CD14-positive monocyte (primary cell): ENCODE measurements around the gene SAP30BP. TPM values are rescaled to one million over a fixed set of nuclear protein-coding genes. Genes with fewer than 3 reads are reported as not detected.

ENCODE experiments used
- DNase-seq, 3 donors: peaks; one replicate each; pipeline ENCODE4 v3.0.0-alpha.2; 2011 to 2022
- H2AFZ ChIP-seq: 2 replicates; pipeline ENCODE4 v1.6.0; 2012; ENCODE audit warnings: mild to moderate bottlenecking, low read depth, low read length, inconsistent platforms; ENCODE audit not compliant: insufficient read depth, poor library complexity, severe bottlenecking
- H3K27ac ChIP-seq, 2 donors: 1 replicate in 1 of 2; 2 replicates in 1 of 2; pipeline ENCODE4 v1.5.1; 2012 to 2013; ENCODE audit warnings: low read length in 2 of 2, control low read depth in 1 of 2, inconsistent platforms in 1 of 2, low read depth in 1 of 2, mild to moderate bottlenecking in 1 of 2
- H3K27me3 ChIP-seq, 2 donors: one replicate each; pipeline versions ENCODE4 v1.6.0 to v1.6.1; 2011 to 2013; ENCODE audit warnings: low read length in 2 of 2; ENCODE audit not compliant: control insufficient read depth in 2 of 2, insufficient read depth in 2 of 2
- H3K36me3 ChIP-seq, 2 donors: replicated peaks in 1 of 2; 1 replicate in 1 of 2; 2 replicates in 1 of 2; pipeline versions ENCODE4 v1.5.1 to v1.6.1; 2012 to 2013; ENCODE audit warnings: low read length in 2 of 2, control low read depth in 1 of 2, inconsistent platforms in 1 of 2, mild to moderate bottlenecking in 1 of 2; ENCODE audit not compliant: insufficient read depth in 2 of 2, control insufficient read depth in 1 of 2
- H3K4me1 ChIP-seq, 2 donors: 1 replicate in 1 of 2; 2 replicates in 1 of 2; pipeline versions ENCODE4 v1.5.1 to v1.6.1; 2012 to 2013; ENCODE audit warnings: low read length in 2 of 2, control low read depth in 1 of 2, inconsistent platforms in 1 of 2, mild to moderate bottlenecking in 1 of 2, moderate library complexity in 1 of 2; ENCODE audit not compliant: insufficient read depth in 2 of 2, control insufficient read depth in 1 of 2
- H3K4me2 ChIP-seq: replicated peaks from 2 replicates; pipeline ENCODE3; 2012; ENCODE audit warnings: low read length, moderate library complexity, mild to moderate bottlenecking; ENCODE audit not compliant: poor library complexity, severe bottlenecking; ENCODE audit errors: extremely low read depth
- H3K4me3 ChIP-seq, 3 experiments: fragments of 200-600 bp in 1 of 3; sonication (generic) in 1 of 3; replicated peaks in 1 of 3; 1 replicate in 2 of 3; 2 replicates in 1 of 3; pipeline ENCODE4 v1.5.1; 2011 to 2013; ENCODE audit warnings: low read length in 3 of 3, mild to moderate bottlenecking in 3 of 3, control low read depth in 2 of 3, low read depth in 2 of 3, inconsistent platforms in 1 of 3, moderate library complexity in 1 of 3
- H3K79me2 ChIP-seq: 2 replicates; pipeline ENCODE4 v1.6.0; 2012; ENCODE audit warnings: mild to moderate bottlenecking, control low read depth, inconsistent platforms, low read length, moderate library complexity; ENCODE audit not compliant: insufficient read depth
- H3K9ac ChIP-seq: 2 replicates; pipeline ENCODE4 v1.6.0; 2017; ENCODE audit warnings: low read length, mild to moderate bottlenecking; ENCODE audit not compliant: insufficient read depth, poor library complexity, severe bottlenecking
- H3K9me3 ChIP-seq, 2 donors: replicated peaks in 1 of 2; 1 replicate in 1 of 2; 2 replicates in 1 of 2; pipeline versions ENCODE4 v1.5.1 to v1.6.1; 2012 to 2013; ENCODE audit warnings: low read length in 2 of 2, control low read depth in 1 of 2; ENCODE audit not compliant: control insufficient read depth in 1 of 2, insufficient read depth in 1 of 2
- H4K20me1 ChIP-seq: 2 replicates; pipeline ENCODE4 v1.6.0; 2012; ENCODE audit warnings: mild to moderate bottlenecking, low read length, control low read depth, moderate library complexity; ENCODE audit not compliant: insufficient read depth
- H3K27ac Mint-ChIP-seq, 7 donors: one replicate each; pipeline ENCODE4 v1.8.0; 2020; ENCODE audit warnings: mild to moderate bottlenecking in 7 of 7, mixed read lengths in 7 of 7, moderate library complexity in 6 of 7, inconsistent platforms in 2 of 7
- H3K27me3 Mint-ChIP-seq, 3 donors: one replicate each; pipeline ENCODE4 v1.8.0; 2021 to 2022; ENCODE audit warnings: low read depth in 3 of 3, mild to moderate bottlenecking in 3 of 3, mixed read lengths in 3 of 3, moderate library complexity in 3 of 3, inconsistent platforms in 1 of 3
- H3K36me3 Mint-ChIP-seq, 2 donors: one replicate each; pipeline ENCODE4 v1.8.0; 2020; ENCODE audit warnings: mixed read lengths in 2 of 2, inconsistent platforms in 1 of 2, mild to moderate bottlenecking in 1 of 2
- H3K4me1 Mint-ChIP-seq: one replicate; pipeline ENCODE4 v1.8.0; 2020; ENCODE audit warnings: mild to moderate bottlenecking, mixed read lengths
- H3K4me3 Mint-ChIP-seq, 2 donors: one replicate each; pipeline ENCODE4 v1.8.0; 2020; ENCODE audit warnings: mild to moderate bottlenecking in 2 of 2, mixed read lengths in 2 of 2, moderate library complexity in 1 of 2
- H3K9me3 Mint-ChIP-seq, 7 donors: one replicate each; pipeline ENCODE4 v1.8.0; 2020 to 2022; ENCODE audit warnings: mixed read lengths in 7 of 7, mild to moderate bottlenecking in 6 of 7, moderate library complexity in 6 of 7, inconsistent platforms in 2 of 7
- CTCF ChIP-seq: fragments of 200-600 bp; IDR thresholded peaks from one replicate; pipeline ENCODE4 v1.8.0; 2022; ENCODE audit warnings: antibody characterized with exemption, mild to moderate bottlenecking
- WGBS: methylation state at CpG from one replicate; pipeline ENCODE4 v1.1.5; 2013; ENCODE audit warnings: missing lambda C conversion rate; ENCODE audit not compliant: insufficient coverage; 5-methylcytosine and 5-hydroxymethylcytosine counted together
- intact Hi-C, 2 donors: fragments of 100-400 bp; cut with micrococcal nuclease; formaldehyde crosslinking; loops; one replicate each; pipeline versions ENCODE4 v1.15.0 to v1.15.1; 2023
- polyA plus RNA-seq, 3 donors: library from polyadenylated mRNA; depleted of rRNA in 1 of 3; unstranded in 2 of 3; stranded (reverse) in 1 of 3; fragments of 300-500 nt in 2 of 3; fragments of >200 nt in 1 of 3; fragmentation: Illumina TruSeq in 2 of 3; gene quantifications; 1 replicate in 2 of 3; 2 replicates in 1 of 3; pipeline ENCODE4 v1.2.3, GENCODE V29; 2012 to 2021

The SAP30BP gene
- polyA plus RNA-seq, 3 donors, result 43.8 to 130 (median 61.6) TPM

GRCh38 chr17:75658237-75658636, 8.9 kb upstream of the SAP30BP start:
- intact Hi-C loops, result no loop called here
- DNase-seq, result no peak
- Histone ChIP-seq H3K79me2 (no peaks in the 10 kb centered on the region), H2AFZ (no peak overlapping the region), H3K4me3 (no peak overlapping the region), H3K36me3 (peaks cover 44 to 53% of the 10 kb centered on the region in 2 donors), H3K4me2 (no peak overlapping the region), H3K27me3 (no peaks in the 10 kb centered on the region), H3K9ac (no peak overlapping the region), H3K4me1 (peaks cover 15 to 17% of the 10 kb centered on the region in 2 donors), H3K27ac (no peak overlapping the region), H4K20me1 (no peaks in the 10 kb centered on the region), H3K9me3 (no peaks in the 10 kb centered on the region)
- 94% methylated on average over 5 of the region's 5 CpGs for WGBS
- Mint-ChIP-seq H3K27me3 (no peaks in the 10 kb centered on the region), H3K4me1 (peaks cover 18% of the 10 kb centered on the region), H3K9me3 (no peaks in the 10 kb centered on the region), H3K27ac (peak overlapping the region in 3 of 7 donors; percentile 22 to 65 (median 50)), H3K4me3 (no peak overlapping the region), H3K36me3 (peaks cover 42 to 76% of the 10 kb centered on the region in 2 donors)
- TF ChIP-seq CTCF, result no peak

- no peak overlapping the region for H3K27ac Mint-ChIP-seq
- Histone ChIP-seq H3K27ac (no peak overlapping the region), H3K4me2 (no peak overlapping the region), H2AFZ (no peak overlapping the region), H3K4me3 (no peak overlapping the region), H3K9ac (no peak overlapping the region), H4K20me1 (no peaks in the 10 kb centered on the region), H3K4me1 (peaks cover 7 to 9% of the 10 kb centered on the region in 2 donors), H3K9me3 (no peaks in the 10 kb centered on the region), H3K36me3 (peaks cover 40 to 59% of the 10 kb centered on the region in 2 donors), H3K27me3 (no peaks in the 10 kb centered on the region), H3K79me2 (peaks cover 4% of the 10 kb centered on the region)
- WGBS, result 95% methylated on average over 4 of the region's 4 CpGs
- peaks cover 8% of the 10 kb centered on the region for H3K4me1 Mint-ChIP-seq
- no peak for DNase-seq
- H3K4me3 Mint-ChIP-seq, result no peak overlapping the region
- no peaks in the 10 kb centered on the region for H3K9me3 Mint-ChIP-seq
- H3K36me3 Mint-ChIP-seq, result peaks cover 38 to 61% of the 10 kb centered on the region in 2 donors
- TF ChIP-seq CTCF, result no peak
- intact Hi-C loops, result loop anchor here (10.0 kb wide), 2 partner anchors 183 to 787 kb away; partner anchors contain the start of genes FDXR (in 1 of the 2) and UNC13D (in 1 of the 2)
- H3K27me3 Mint-ChIP-seq, result peaks cover 0 to 2% (median 0%) of the 10 kb centered on the region in 3 donors
Measured at GRCh38 chr17:75661531-75661930, 5.6 kb upstream of the SAP30BP start.
